HG03439 (cell line): ENCODE results near the gene BRD8.
A peak's percentile ranks its signal among the peaks of the same experiment; 100 is the strongest.
"Not testable (repeated sequence)": the region's sequence is repeated elsewhere in the genome, so short reads cannot be mapped to it uniquely, and the experiment has no call there.

Experiments
- ATAC-seq: cut with Tn5 transposase; IDR thresholded peaks from one replicate; pipeline ENCODE4 v1.9.1; 2021; ENCODE audit warnings: mild to moderate bottlenecking, moderate library complexity; ENCODE audit not compliant: unreplicated experiment

The BRD8 gene, protein sequence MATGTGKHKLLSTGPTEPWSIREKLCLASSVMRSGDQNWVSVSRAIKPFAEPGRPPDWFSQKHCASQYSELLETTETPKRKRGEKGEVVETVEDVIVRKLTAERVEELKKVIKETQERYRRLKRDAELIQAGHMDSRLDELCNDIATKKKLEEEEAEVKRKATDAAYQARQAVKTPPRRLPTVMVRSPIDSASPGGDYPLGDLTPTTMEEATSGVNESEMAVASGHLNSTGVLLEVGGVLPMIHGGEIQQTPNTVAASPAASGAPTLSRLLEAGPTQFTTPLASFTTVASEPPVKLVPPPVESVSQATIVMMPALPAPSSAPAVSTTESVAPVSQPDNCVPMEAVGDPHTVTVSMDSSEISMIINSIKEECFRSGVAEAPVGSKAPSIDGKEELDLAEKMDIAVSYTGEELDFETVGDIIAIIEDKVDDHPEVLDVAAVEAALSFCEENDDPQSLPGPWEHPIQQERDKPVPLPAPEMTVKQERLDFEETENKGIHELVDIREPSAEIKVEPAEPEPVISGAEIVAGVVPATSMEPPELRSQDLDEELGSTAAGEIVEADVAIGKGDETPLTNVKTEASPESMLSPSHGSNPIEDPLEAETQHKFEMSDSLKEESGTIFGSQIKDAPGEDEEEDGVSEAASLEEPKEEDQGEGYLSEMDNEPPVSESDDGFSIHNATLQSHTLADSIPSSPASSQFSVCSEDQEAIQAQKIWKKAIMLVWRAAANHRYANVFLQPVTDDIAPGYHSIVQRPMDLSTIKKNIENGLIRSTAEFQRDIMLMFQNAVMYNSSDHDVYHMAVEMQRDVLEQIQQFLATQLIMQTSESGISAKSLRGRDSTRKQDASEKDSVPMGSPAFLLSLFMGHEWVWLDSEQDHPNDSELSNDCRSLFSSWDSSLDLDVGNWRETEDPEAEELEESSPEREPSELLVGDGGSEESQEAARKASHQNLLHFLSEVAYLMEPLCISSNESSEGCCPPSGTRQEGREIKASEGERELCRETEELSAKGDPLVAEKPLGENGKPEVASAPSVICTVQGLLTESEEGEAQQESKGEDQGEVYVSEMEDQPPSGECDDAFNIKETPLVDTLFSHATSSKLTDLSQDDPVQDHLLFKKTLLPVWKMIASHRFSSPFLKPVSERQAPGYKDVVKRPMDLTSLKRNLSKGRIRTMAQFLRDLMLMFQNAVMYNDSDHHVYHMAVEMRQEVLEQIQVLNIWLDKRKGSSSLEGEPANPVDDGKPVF

DNA sequence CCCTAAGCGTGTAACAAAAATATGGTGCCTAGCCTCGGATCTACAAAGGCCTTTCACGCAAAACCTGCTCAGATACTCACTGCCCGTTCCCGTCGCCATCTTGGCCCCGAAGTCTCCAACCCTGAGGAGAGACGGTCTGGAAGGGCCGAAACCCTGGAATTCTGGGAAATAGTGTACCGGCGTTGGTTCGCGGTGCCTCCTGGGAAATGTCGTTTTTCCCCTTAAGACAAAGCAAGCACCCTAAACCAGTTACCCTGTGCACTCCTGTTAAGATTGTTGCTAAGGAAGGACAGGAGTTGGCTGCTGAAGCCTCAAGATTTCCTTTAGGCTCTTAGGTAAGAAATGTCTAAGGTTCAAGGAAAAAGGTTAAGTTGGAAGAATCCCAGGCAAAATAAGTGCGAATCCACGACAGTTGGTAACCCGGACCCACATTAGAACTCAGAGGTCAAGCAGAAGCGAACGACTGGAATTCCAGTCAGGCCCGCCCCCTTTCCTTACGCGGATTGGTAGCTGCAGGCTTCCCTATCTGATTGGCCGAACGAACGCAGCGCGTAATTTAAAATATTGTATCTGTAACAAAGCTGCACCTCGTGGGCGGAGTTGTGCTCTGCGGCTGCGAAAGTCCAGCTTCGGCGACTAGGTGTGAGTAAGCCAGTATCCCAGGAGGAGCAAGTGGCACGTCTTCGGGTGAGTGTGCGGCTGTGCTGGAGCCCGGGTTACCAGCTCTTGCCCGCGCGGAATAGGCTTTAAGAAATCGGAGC is at the start of gene BRD8, which contains the start of gene KIF20A:
Gene BRD8 (minus strand): TSS at position 115 of the 761 bp plus-strand sequence. CDS start 16 bp downstream, at position 99.
Gene KIF20A (plus strand): TSS at position 597 of the 761 bp plus-strand sequence. CDS start 569 bp downstream, outside the sequence.
- peak; percentile 81 for ATAC-seq

- no peak for ATAC-seq
These were observed 48.5 kb upstream of the BRD8 start for GRCh38 chr5:138226910-138227309.

GRCh38 chr5:138224712-138225111 is 46.3 kb upstream of the BRD8 start:
- ATAC-seq = no peak

DNA sequence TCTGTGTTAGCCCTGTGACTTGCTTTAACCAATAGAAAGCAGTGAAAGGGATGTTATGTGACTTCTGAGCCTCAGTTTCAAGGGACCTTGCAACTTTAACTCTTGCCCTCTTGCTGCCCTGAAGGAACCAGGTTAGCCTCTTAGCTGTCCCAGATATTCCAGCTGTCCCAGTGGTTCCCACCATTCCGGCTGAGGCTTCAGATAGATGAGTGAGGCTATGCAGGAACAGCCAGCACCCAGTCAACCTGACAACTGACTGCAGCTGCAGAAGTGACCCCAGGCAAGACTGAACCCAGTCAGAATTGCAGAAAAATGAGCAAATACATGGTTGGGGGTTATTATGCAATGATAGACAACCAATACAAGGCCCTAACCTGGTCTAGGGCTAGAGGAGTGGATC is 45.1 kb upstream of the BRD8 start:
- no peak for ATAC-seq

DNA sequence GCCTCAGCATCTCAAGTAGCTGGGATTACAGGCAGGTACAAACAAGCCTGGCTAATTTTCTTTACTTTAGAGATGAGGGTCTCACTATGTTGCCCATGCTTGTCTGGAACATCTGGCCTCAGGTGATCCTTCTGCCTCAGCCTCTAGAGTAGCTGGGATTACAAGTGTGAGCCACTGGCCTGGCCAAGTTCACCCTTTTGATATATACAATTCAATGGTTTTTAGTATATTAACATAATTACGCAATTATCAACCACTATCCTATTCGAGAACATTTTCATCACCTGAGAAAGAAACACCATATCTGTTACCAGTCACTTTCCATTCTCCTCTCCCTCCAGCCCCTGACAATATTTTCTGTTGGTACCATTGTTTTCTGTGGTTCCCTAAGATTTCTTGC is 38.4 kb upstream of the BRD8 start:
- ATAC-seq = no peak

GRCh38 chr5:138213161-138214029 is 35.0 kb upstream of the BRD8 start, which contains the start of gene CDC23:
Gene CDC23 (minus strand): TSS chr5:138213323. CDS start chr5:138213312, 11 bp downstream.
- ATAC-seq = peak; percentile 97

DNA sequence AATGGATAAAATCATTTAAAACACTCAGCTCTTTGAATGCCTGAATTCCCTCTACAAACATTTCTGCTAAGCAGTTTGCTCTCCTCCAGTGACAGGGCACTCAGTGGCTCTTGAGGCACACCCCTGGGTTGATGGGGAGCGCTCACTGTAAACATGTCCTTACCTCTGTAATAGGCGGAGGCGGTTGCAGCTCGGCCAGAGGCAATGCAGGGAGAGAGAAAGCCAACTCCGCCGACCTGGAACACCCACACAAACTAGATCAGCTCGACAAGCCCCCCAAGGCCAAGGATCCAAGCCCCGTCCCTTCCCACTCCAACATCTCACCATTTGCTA is 34.4 kb upstream of the BRD8 start:
- ATAC-seq = peak; percentile 14

DNA sequence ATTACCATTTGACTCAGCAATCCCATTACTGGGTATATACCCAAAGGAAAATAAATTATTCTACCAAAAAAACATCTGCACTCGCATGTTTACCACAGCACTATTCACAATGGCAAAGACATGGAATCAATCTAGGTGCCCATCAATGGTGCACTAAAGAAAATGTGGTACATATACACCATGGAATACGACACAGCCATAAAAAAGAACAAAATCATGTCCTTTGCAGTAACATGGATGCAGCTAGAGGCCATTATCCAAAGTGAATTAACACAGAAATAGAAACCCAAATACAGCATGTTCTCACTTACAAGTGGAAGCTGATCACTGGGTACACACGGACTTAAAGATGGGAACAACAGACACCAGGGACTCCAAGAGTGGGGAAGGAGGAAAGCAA is 32.6 kb upstream of the BRD8 start:
- ATAC-seq = no peak

DNA sequence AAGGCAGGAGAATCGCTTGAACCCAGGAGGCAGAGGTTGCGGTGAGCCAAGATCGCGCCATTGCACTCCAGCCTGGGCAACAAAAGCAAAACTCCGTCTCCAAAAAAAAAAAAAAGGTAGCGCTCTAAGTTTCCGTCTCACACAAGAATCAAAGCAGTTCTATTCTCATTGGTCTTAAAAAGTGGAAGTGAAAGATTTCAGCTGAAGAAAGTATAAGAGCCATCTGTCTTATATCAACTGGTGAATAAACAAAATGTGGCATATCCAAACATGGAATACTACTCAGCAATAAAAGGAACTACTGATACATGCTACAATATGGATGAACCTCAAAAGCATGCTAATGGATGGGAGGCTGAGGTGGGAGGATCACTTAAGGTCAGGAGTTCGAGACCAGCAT is 15.4 kb upstream of the BRD8 start:
- ATAC-seq = not testable (repeated sequence)

DNA sequence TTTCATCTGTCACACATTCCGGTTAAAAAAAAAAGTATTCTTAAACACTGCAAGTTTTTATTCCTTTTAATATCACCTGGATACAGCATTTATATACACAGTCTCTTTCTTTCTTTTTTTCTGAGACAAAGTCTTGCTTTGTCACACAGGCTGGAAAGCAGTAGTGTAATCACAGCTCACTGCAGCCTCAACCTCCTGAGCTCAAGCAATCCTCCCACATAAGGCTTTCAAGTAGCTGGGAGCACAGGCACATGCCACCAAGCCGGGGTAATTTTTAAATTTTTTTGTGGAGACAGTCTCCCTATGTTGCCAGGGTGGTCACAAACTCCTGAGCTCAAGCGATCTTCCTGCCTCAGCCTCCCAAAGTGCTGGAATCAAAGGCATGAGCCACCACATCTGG is 14.4 kb upstream of the BRD8 start:
- ATAC-seq = no peak

- ATAC-seq = no peak
These were observed 10.2 kb upstream of the BRD8 start for GRCh38 chr5:138188626-138189025.

DNA sequence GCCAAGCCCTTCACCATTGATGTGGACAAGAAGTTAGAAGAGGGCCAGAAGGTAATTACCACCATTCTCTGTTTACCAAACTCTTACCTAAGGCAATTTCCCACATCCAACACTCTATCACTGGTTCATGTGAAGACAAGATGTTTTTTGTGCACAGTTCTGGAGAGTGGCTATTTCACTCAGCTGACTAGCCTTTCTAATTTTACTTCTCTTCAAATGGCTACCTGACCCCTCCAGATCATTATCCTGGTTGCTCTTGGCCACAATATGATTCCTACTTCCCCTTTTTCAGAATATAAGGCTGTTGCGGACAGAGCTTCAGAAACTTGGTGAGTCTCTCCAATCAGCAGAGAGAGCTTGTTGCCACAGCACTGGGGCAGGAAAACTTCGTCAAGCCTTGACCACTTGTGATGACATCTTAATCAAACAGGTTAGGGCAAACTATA is 7.6 kb upstream of the BRD8 start:
- ATAC-seq = no peak

DNA sequence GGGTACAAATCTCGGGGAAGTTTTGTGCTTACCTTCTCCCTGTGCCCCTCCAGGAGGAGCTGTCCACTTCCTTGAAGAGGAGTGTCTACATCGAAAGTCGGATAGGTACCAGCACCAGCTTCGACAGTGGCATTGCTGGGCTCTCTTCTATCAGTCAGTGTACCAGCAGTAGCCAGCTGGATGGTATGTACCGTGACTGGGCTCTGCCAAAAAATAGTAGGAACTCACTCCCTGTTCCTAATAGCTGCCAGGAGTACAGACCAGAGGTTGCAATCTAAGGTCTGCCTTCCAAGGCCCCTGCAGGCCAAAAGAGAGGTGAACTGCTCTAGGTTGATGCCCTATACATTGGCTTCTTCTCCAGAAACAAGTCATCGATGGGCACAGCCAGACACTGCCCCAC is 4.4 kb upstream of the BRD8 start:
- no peak for ATAC-seq

GRCh38 chr5:138180841-138181240 is 2.4 kb upstream of the BRD8 start:
- ATAC-seq = no peak

DNA sequence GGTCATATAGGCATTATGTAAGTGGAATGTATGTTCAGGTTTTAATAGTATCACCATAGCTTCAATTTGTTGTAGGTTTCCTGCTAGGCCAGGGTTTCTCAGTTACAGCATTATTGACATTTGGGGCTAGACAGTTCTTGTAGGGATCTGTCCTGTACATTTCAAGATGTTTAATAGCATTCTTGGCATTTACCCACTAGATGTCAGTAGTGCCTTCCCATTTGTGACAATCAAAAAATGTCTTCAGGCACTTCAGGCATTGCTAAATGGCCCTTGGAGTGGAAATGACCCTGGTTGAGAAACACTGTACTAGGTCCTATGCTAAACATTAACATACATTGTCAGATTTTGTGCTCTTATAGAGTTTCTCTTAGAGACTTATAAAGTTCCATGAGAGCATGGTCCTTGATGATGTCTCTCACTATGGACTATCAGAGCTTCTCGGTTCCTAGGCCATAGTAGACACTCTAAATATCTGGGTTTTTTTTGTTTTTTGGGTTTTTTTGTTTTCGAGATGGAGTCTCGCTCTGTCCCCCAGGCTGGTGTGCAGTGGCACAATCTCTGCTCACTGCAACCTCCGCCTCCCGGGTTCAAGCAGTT is 1.9 kb upstream of the BRD8 start:
- ATAC-seq = no peak

DNA sequence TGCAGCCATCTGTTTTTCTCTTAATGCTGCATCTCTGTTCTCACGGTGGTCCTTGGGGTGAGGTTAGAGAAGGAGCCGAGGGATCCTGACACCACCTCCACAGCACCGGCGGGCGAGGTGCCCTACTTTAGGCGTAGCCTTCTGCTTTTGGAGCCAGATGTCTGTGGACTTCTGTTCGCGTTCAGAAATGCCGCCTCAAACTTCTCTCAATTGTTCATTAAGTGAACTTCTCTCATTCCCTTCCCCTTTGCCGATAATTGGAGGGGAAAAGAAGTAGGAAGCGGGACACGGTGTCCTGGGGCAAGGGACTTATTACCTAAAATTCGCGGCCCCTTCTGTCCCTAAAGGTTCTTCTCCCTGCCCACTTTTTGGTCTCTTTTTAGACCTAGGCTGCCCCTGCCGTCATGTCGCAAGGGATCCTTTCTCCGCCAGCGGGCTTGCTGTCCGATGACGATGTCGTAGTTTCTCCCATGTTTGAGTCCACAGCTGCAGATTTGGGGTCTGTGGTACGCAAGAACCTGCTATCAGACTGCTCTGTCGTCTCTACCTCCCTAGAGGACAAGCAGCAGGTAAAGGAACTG is 937 bp upstream of the BRD8 start:
- no peak for ATAC-seq

- peak; percentile 3 for ATAC-seq
These were observed 402 bp downstream of the BRD8 start for GRCh38 chr5:138177941-138178515.

GRCh38 chr5:138170299-138170698 is 8.1 kb downstream of the BRD8 start:
- no peak for ATAC-seq
